Esophagus squamous epithelium (tissue), 5 donors: Measurements from ENCODE around the gene PLA2G1B. TPM values are rescaled to one million over a fixed set of nuclear protein-coding genes. Genes with fewer than 3 reads are reported as not detected.

Experiments used
- DNase-seq: peaks from one replicate; lab custom pipeline; 2025; lab: John Stamatoyannopoulos, UW
- H3K27ac ChIP-seq, 4 donors: fragments of 200-600 bp; sonication (generic); one replicate each; pipeline ENCODE4 v1.5.1; 2016 to 2019; ENCODE audit warnings: mild to moderate bottlenecking in 1 of 4
- H3K27me3 ChIP-seq, 4 donors: fragments of 200-600 bp; sonication (generic); 1 replicate in 3 of 4; 2 replicates in 1 of 4; pipeline versions ENCODE4 v1.5.1 to v1.6.0; 2017 to 2021; ENCODE audit warnings: antibody characterized with exemption in 1 of 4
- H3K36me3 ChIP-seq, 3 donors: fragments of 200-600 bp; sonication (generic); one replicate each; pipeline ENCODE4 v1.5.1; 2016 to 2019
- H3K4me1 ChIP-seq, 3 donors: fragments of 200-600 bp; sonication (generic); one replicate each; pipeline ENCODE4 v1.5.1; 2017 to 2019
- H3K4me3 ChIP-seq, 4 donors: fragments of 200-600 bp; sonication (generic); 1 replicate in 3 of 4; 2 replicates in 1 of 4; pipeline ENCODE4 v1.5.1; 2016 to 2019; ENCODE audit warnings: mild to moderate bottlenecking in 2 of 4, moderate library complexity in 1 of 4
- H3K9me3 ChIP-seq, 3 donors: fragments of 200-600 bp; sonication (generic); one replicate each; pipeline ENCODE4 v1.5.1; 2016 to 2019
- POLR2A ChIP-seq, 4 donors: fragments of 450-650 bp; IDR thresholded peaks; one replicate each; pipeline ENCODE4 v1.6.1; 2017; ENCODE audit warnings: antibody characterized with exemption in 4 of 4, mild to moderate bottlenecking in 4 of 4, moderate library complexity in 3 of 4
- whole genome bisulfite sequencing, 2 donors: methylation state at CpG; one replicate each; pipeline ENCODE4 v1.1.5; 2018; 5-methylcytosine and 5-hydroxymethylcytosine counted together
- intact Hi-C: fragments of 100-400 bp; cut with DNase I; formaldehyde crosslinking; loops from one replicate; pipeline ENCODE4 v1.15.0; 2022
- total RNA-seq, 4 donors: library from RNA; depleted of rRNA; stranded (reverse); fragments of >200 nt; gene quantifications; one replicate each; pipeline ENCODE4 v1.1.0, GENCODE V29; 2016
- TF ChIP-seq, protein P1 (sequence below), 6 experiments: fragments of 450-650 bp in 4 of 6; fragments of 200-600 bp in 2 of 6; sonication (generic) in 2 of 6; IDR thresholded peaks; one replicate each; pipeline ENCODE4 v1.5.1; 2016 to 2019; ENCODE audit warnings: antibody characterized with exemption in 6 of 6, mild to moderate bottlenecking in 4 of 6, moderate library complexity in 4 of 6
- donor health status: DM: yes; HTN: yes; CAD: no.

Gene PLA2G1B
- total RNA-seq, 4 donors from 2014 or later, result not detected

DNA sequence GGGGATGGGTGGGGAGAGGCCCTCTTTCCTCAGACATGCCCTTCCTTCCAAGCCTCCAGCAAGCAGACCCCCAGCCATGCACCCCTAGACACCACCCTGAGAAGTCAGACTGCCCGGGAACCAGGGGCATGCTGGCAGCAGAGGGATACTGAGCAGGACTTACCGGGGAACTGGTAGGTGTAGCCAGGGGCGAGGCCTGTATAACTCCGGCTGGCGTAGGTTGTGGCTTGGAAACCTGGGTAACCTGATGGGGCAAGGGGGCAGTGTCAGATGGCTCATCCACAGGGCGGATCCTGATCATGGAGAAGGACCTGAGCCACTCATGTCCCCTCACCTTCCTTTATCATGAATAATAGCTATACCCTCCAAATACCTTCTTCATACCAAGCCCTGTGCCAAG, 25.6 kb upstream of the PLA2G1B start:
- intact Hi-C loops, result no loop called here
- H3K27ac ChIP-seq, result no peak overlapping the region
- no peak for DNase-seq
- no peak for TF ChIP-seq POLR2A (IDR thresholded peaks at IDR 0.05)
- TF ChIP-seq, protein P1, sequence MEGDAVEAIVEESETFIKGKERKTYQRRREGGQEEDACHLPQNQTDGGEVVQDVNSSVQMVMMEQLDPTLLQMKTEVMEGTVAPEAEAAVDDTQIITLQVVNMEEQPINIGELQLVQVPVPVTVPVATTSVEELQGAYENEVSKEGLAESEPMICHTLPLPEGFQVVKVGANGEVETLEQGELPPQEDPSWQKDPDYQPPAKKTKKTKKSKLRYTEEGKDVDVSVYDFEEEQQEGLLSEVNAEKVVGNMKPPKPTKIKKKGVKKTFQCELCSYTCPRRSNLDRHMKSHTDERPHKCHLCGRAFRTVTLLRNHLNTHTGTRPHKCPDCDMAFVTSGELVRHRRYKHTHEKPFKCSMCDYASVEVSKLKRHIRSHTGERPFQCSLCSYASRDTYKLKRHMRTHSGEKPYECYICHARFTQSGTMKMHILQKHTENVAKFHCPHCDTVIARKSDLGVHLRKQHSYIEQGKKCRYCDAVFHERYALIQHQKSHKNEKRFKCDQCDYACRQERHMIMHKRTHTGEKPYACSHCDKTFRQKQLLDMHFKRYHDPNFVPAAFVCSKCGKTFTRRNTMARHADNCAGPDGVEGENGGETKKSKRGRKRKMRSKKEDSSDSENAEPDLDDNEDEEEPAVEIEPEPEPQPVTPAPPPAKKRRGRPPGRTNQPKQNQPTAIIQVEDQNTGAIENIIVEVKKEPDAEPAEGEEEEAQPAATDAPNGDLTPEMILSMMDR (IDR thresholded peaks at IDR 0.05), result no peak
- H3K9me3 ChIP-seq, result no peaks in the 10 kb centered on the region
- 84 to 88% methylated on average over 6 of the region's 6 CpGs for WGBS, 2 donors
- peaks cover 0 to 5% (median 0%) of the 10 kb centered on the region in 3 donors for H3K4me1 ChIP-seq
- no peak overlapping the region for H3K4me3 ChIP-seq
- H3K36me3 ChIP-seq, result no peaks in the 10 kb centered on the region
- no peaks in the 10 kb centered on the region for H3K27me3 ChIP-seq

DNA sequence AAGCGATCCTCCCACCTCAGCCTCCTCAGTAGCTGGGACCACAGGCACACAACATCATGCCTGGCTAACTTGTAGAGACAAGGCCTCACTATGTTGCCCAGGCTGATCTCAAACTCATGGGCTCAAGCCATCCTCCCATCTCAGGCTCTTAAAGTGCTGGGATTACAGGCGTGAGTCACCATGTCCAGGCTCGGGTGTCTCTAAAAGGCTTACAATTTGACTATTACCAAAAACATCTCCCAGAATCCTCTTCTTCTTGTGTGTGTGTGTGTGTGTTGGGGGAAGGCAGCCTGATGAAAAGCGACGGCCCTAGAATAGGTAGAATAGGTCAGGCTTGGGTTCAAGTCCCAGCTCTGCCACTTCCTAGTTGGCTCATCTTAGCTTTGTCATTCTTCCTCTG, 24.5 kb upstream of the PLA2G1B start:
- H3K9me3 ChIP-seq, result no peaks in the 10 kb centered on the region
- DNase-seq, result no peak

DNA sequence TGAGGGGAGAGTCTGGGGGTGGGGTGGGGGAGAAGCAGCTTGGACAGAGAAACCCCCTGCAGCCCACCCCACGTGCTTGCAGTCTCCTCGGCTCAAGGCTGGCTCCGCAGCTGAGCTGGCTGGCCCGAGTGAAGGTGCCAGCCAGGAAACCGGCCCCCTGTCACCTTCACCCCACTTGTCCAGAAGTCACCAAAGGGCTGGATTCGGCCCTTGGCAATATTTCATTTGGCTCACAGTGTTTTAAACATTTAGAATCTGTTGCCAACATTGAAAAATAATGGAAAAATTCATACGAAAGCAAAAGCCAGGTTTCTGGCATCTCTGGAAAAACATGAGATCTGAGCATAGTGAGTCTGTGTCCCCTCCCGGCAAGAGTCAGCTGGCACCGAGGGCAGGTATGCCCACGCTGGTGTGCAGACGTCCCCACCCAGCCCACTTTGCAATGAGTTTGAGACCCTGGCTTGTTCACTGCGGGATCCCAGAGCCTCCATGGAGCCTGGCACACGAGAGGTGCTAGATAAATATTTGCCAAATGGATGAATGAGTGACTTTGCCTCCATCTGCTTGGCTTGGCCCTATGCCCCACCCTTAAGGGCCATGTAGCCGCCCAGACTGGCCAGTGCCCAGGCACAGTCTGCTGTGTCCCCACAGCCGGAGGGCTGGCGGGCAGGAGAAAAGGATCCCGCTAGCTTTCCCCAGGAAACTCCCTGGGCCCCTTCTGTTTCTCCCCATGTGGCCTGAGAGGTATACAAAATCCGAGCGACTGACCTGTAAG, 23.2 kb upstream of the PLA2G1B start:
- 56 to 72% methylated on average over 7 to 10 of the region's 19 CpGs for WGBS, 2 donors
- no peak for DNase-seq
- intact Hi-C loops, result no loop called here
- Histone ChIP-seq H3K9me3 (no peaks in the 10 kb centered on the region), H3K36me3 (no peaks in the 10 kb centered on the region), H3K27ac (no peak overlapping the region), H3K4me1 (no peaks in the 10 kb centered on the region), H3K4me3 (no peak overlapping the region), H3K27me3 (no peaks in the 10 kb centered on the region)
- TF ChIP-seq POLR2A (IDR thresholded peaks at IDR 0.05), result no peak
- TF ChIP-seq, protein P1 (IDR thresholded peaks at IDR 0.05), result no peak

More for the DNA sequence above, 24.5 kb upstream of the PLA2G1B start:
- Histone ChIP-seq H3K36me3 (no peaks in the 10 kb centered on the region), H3K27me3 (no peaks in the 10 kb centered on the region), H3K4me3 (no peak overlapping the region), H3K27ac (no peak overlapping the region), H3K4me1 (peaks cover 0 to 5% (median 0%) of the 10 kb centered on the region in 3 donors)
- TF ChIP-seq, protein P1 (IDR thresholded peaks at IDR 0.05), result no peak
- no peak for TF ChIP-seq POLR2A (IDR thresholded peaks at IDR 0.05)
- WGBS, 2 donors, result 47 to 80% methylated on average over 4 to 5 of the region's 5 CpGs
- intact Hi-C loops, result no loop called here

DNA sequence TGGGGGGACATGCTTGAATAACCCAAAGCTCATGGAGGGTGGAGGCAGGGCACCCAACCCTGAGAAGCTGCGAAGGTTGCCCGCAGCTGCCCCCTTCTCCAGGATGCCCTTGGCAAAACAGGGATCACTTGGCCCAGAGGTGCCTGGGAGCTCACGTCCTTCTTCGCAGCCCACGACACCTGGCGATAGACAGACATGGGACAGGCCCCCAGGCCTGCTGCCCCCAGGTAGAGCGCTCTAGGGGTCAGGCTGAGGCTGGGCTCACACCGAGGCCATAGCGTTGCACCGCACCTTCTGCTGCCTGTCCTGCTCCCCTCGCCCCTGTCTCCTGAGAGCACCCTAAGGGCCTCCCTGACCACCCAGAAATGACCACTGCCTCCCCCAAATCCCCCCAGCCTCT, 20.2 kb upstream of the PLA2G1B start:
- intact Hi-C loops, result no loop called here
- Histone ChIP-seq H3K36me3 (no peaks in the 10 kb centered on the region), H3K4me1 (no peaks in the 10 kb centered on the region), H3K27ac (no peak overlapping the region), H3K27me3 (no peaks in the 10 kb centered on the region), H3K4me3 (no peak overlapping the region), H3K9me3 (no peaks in the 10 kb centered on the region)
- TF ChIP-seq, protein P1 (IDR thresholded peaks at IDR 0.05), result no peak
- no peak for TF ChIP-seq POLR2A (IDR thresholded peaks at IDR 0.05)
- WGBS, 2 donors, result 94 to 98% methylated on average over 5 to 9 of the region's 11 CpGs
- DNase-seq, result no peak

DNA sequence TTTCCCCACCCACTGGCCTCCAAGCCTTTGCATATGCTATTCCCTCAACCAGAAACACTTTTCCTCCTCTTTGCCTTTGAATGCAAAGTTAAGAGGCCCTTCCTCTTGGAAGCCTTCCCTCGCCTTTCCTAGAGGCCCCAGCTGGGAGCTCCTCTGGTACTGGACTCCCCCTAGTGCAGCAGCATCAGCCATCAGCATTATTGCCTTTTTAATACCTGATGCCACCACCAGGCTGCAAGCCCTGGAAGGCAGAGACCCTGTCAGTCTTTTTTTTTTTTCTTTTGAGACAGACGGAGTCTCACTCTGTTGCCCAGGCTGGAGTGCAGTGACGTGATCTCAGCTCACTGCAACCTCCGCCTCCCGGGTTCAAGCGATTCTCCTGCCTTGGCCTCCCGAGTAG, 19.1 kb upstream of the PLA2G1B start:
- 90% methylated on average over 7 of the region's 7 CpGs for WGBS, 2 donors

More for the DNA sequence above, 19.1 kb upstream of the PLA2G1B start:
- Histone ChIP-seq H3K4me1 (no peaks in the 10 kb centered on the region), H3K9me3 (no peaks in the 10 kb centered on the region), H3K4me3 (no peak overlapping the region), H3K27me3 (no peaks in the 10 kb centered on the region), H3K27ac (no peak overlapping the region), H3K36me3 (no peaks in the 10 kb centered on the region)
- DNase-seq, result no peak
- intact Hi-C loops, result no loop called here
- TF ChIP-seq, protein P1 (IDR thresholded peaks at IDR 0.05), result peak in 1 of 6 experiments; percentile 15
- TF ChIP-seq POLR2A (IDR thresholded peaks at IDR 0.05), result no peak
